Parathyroid adenoma (tissue), 2 donors: ENCODE measurements around the gene TSC2.

ENCODE experiments used
- H2AFZ ChIP-seq: fragments of 300-600 bp; sonication (generic); one replicate; pipeline ENCODE4 v1.7.0; 2017; ENCODE audit warnings: antibody characterized with exemption, mild to moderate bottlenecking
- H3K27ac ChIP-seq: fragments of 300-600 bp; sonication (generic); one replicate; pipeline ENCODE4 v1.7.0; 2017
- H3K27me3 ChIP-seq: fragments of 300-600 bp; sonication (generic); one replicate; pipeline ENCODE4 v1.7.0; 2017; ENCODE audit warnings: low read length; ENCODE audit not compliant: control insufficient read depth, insufficient read depth
- H3K36me3 ChIP-seq: fragments of 300-600 bp; sonication (generic); one replicate; pipeline ENCODE4 v1.7.0; 2017; ENCODE audit warnings: low read length; ENCODE audit not compliant: control insufficient read depth, insufficient read depth
- H3K4me1 ChIP-seq: fragments of 300-600 bp; sonication (generic); one replicate; pipeline ENCODE4 v1.7.0; 2017; ENCODE audit warnings: control low read depth
- H3K4me2 ChIP-seq: fragments of 300-600 bp; sonication (generic); one replicate; pipeline ENCODE4 v1.7.0; 2017; ENCODE audit warnings: low read length
- H3K4me3 ChIP-seq: fragments of 300-600 bp; sonication (generic); one replicate; pipeline ENCODE4 v1.7.0; 2017; ENCODE audit warnings: low read depth, low read length
- H3K79me2 ChIP-seq: fragments of 300-600 bp; sonication (generic); one replicate; pipeline ENCODE4 v1.7.0; 2017; ENCODE audit warnings: control low read depth
- H3K9ac ChIP-seq: fragments of 300-600 bp; sonication (generic); one replicate; pipeline ENCODE4 v1.7.0; 2017; ENCODE audit warnings: mild to moderate bottlenecking
- H3K9me3 ChIP-seq: fragments of 300-600 bp; sonication (generic); one replicate; pipeline ENCODE4 v1.7.0; 2017; ENCODE audit warnings: low read length; ENCODE audit not compliant: control insufficient read depth
- TF ChIP-seq, protein P1 (sequence below): fragments of 300-600 bp; sonication (generic); IDR thresholded peaks from one replicate; pipeline ENCODE4 v1.7.0; 2017; ENCODE audit warnings: antibody characterized with exemption, mild to moderate bottlenecking
- donor health status: primary hyperparathyroidism.

TSC2 gene

GRCh38 chr16:2086812-2087747, 39.3 kb downstream of the TSC2 start:
- Histone ChIP-seq H3K27ac (no peak overlapping the region), H3K36me3 (no peaks in the 10 kb centered on the region)
- TF ChIP-seq, protein P1, sequence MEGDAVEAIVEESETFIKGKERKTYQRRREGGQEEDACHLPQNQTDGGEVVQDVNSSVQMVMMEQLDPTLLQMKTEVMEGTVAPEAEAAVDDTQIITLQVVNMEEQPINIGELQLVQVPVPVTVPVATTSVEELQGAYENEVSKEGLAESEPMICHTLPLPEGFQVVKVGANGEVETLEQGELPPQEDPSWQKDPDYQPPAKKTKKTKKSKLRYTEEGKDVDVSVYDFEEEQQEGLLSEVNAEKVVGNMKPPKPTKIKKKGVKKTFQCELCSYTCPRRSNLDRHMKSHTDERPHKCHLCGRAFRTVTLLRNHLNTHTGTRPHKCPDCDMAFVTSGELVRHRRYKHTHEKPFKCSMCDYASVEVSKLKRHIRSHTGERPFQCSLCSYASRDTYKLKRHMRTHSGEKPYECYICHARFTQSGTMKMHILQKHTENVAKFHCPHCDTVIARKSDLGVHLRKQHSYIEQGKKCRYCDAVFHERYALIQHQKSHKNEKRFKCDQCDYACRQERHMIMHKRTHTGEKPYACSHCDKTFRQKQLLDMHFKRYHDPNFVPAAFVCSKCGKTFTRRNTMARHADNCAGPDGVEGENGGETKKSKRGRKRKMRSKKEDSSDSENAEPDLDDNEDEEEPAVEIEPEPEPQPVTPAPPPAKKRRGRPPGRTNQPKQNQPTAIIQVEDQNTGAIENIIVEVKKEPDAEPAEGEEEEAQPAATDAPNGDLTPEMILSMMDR = no peak

DNA sequence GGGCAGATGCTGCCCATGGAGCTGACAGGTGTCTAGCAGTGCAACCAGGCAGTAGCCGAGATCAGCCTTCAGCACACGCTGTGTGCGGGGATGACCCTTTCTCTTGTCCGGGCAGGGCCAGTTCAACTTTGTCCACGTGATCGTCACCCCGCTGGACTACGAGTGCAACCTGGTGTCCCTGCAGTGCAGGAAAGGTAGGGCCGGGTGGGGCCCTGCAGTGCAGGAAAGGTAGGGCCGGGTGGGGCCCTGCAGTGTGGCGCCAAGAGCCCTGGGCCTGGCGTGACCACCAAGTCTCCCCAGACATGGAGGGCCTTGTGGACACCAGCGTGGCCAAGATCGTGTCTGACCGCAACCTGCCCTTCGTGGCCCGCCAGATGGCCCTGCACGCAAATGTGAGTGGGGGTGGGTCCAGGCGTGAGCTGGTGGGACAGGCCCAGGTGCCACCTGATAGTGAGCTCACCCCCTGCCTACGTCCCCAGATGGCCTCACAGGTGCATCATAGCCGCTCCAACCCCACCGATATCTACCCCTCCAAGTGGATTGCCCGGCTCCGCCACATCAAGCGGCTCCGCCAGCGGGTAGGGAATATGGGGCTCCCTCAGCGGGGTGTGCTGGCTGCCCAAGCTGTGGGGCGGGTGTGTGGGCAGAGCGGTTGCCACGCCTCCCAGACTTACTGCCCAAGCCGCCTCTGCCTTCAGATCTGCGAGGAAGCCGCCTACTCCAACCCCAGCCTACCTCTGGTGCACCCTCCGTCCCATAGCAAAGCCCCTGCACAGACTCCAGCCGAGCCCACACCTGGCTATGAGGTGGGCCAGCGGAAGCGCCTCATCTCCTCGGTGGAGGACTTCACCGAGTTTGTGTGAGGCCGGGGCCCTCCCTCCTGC, 40.2 kb downstream of the TSC2 start:
- H3K9me3 ChIP-seq = no peaks in the 10 kb centered on the region
- no peaks in the 10 kb centered on the region for H3K27me3 ChIP-seq
- H3K4me1 ChIP-seq = no peaks in the 10 kb centered on the region
- no peak overlapping the region for H3K27ac ChIP-seq
- no peak overlapping the region for H2AFZ ChIP-seq
- H3K4me3 ChIP-seq = no peak overlapping the region
- TF ChIP-seq, protein P1 = no peak
- H3K9ac ChIP-seq = no peak overlapping the region
- no peaks in the 10 kb centered on the region for H3K79me2 ChIP-seq
- no peaks in the 10 kb centered on the region for H3K36me3 ChIP-seq
- no peak overlapping the region for H3K4me2 ChIP-seq

More at GRCh38 chr16:2086812-2087747, 39.3 kb downstream of the TSC2 start:
- Histone ChIP-seq H3K27me3 (no peaks in the 10 kb centered on the region), H2AFZ (no peak overlapping the region), H3K4me2 (no peak overlapping the region), H3K79me2 (no peaks in the 10 kb centered on the region), H3K9me3 (no peaks in the 10 kb centered on the region), H3K9ac (no peak overlapping the region), H3K4me1 (no peaks in the 10 kb centered on the region), H3K4me3 (no peak overlapping the region)

DNA sequence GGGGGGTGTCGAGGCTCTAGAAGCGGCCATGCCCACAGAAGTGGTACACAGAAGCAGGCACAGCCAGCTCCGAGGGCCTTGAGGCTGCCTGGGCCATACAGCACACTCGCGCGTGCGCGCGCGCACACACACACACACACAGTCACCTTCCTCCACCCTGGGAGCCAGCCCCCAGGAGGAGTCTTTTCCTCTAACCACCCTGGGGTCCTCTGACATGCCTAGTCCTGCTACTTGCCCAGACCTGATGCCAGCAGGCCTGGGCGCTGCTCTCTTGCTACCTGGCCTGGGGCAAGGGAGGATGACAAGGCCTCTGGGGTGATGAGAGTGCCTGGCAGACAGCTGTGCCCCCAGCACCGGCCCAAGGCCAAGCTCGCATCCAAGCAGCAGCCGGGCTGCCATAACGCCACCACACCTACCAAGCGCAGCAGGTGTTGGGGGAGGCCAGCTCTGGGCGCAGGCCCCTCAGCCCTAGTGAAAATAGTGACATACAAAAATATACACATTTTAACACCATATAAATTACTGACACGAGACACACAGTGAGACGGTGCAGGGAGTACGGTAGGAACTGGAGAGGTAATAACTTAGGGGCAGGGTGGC, 41.1 kb downstream of the TSC2 start:
- Histone ChIP-seq H3K27ac (no peak overlapping the region), H3K9me3 (no peaks in the 10 kb centered on the region), H3K27me3 (no peaks in the 10 kb centered on the region), H3K79me2 (no peaks in the 10 kb centered on the region), H3K4me3 (no peak overlapping the region), H2AFZ (no peak overlapping the region), H3K4me1 (no peaks in the 10 kb centered on the region), H3K9ac (no peak overlapping the region), H3K36me3 (no peaks in the 10 kb centered on the region), H3K4me2 (no peak overlapping the region)
- TF ChIP-seq, protein P1 = no peak

DNA sequence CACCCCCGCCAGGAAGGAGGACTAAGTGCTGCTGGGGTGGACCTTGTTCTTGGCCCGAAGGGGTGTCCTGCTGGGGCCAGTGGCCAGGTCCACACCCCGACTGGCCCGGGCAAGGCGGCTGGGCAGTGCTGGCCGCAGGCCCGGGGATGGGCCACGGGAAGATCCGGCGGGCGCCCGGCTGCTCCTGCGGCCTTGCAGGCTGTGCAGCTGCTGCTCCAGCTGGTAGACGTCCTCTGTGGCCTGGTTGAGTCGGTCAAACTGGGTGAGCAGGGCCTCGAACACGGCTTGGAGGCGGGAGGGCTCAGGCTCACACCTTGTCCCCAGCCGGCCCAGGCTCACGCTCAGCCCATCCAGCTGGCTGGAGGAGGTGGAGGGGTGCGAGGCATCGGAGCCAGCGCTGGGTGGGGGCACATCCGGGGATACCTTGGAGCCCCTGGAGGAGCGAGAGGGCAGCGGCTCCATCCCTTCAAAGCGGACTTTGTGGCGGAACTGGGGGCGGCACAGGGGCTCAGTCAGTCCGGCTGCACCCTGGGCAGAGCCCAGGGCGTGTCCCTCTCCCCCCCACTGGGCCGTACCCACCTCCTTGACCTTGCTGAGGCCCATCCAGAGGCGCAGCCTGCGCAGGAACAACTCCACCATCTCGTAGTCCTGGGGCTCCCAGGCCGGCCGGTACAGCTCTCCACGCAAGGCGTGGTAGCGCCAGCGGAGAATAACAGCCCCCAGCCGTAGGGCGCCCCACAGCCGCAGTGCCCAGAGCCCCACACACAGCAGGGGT, 42.1 kb downstream of the TSC2 start:
- no peaks in the 10 kb centered on the region for H3K4me1 ChIP-seq
- no peak overlapping the region for H2AFZ ChIP-seq
- peak overlapping the region; percentile 52 for H3K4me3 ChIP-seq
- TF ChIP-seq, protein P1 = no peak
- no peaks in the 10 kb centered on the region for H3K27me3 ChIP-seq
- H3K36me3 ChIP-seq = no peaks in the 10 kb centered on the region
- no peak overlapping the region for H3K9ac ChIP-seq
- no peaks in the 10 kb centered on the region for H3K79me2 ChIP-seq
- H3K9me3 ChIP-seq = no peaks in the 10 kb centered on the region
- peak overlapping the region; percentile 84 for H3K4me2 ChIP-seq
- no peak overlapping the region for H3K27ac ChIP-seq
